NOMO-1 treated with dmso at 0.1 percent for 144 hours (cell line): ENCODE results near the gene HTR1B.

ENCODE experiments used
- DNase-seq: peaks from one replicate; lab custom pipeline; 2025; ENCODE audit not compliant: unreplicated experiment; lab: John Stamatoyannopoulos, UW

Gene HTR1B

GRCh38 chr6:77463308-77463860 is at the start of gene HTR1B:
Gene HTR1B, minus strand, starts transcription at chr6:77463491. Its CDS starts 88 bp downstream, at chr6:77463403.
- no peak for DNase-seq

DNA sequence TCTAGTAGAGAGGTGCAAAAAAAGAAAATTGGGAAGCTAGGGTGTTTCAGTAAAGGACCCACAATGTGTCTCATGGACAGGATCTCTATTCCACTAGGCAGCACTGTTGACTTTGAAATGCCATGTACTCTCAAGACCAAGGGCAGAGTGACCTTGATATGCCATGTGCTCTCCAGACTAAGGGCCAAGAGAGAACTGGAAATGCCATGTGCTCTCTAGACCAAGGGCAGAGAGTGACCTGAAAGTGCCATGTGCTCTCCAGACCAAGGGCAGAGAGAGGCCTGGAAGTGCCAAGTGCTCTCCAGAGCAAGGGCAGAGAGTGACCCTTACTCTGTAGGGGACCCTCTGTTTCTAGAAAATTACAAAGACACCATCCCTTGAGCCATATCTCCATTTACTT is 49.3 kb upstream of the HTR1B start:
- DNase-seq = no peak

DNA sequence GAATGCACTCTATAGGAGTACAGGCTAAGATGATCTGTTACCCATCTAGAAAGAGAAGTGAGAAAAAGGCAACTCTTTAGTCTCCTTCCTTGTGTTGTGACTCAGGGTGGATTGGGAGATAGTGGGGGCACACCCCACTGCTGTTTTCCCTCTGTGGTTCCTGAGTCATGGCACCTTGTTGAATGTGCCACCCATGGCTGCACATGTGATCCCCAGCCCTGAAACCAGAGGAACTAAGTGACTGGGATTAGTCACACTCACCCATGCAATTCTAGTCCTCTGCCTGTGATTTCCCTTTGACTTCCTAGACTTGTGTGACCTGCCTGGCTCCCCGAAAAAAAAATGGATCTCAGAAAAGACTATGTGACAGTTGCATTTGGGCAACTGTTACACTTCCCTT is 48.6 kb upstream of the HTR1B start:
- no peak for DNase-seq

DNA sequence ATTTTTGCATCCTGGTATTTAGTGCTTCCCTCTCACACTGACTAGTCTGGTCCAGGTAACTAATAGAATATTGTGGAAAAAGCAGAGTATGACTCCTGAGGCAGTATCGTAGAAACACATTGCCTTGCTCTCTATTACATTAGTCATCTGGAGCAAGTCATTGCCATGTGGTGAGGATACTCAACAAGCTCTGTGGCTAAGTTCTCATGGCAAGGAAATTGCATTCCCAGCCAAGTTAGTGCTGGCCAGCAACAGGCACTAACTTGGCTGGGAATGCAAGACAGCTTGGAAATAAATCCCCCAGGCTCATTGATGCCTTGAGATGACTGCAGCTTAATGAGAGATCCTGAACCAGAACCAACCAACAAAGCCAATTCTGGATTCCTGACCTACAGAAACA is 39.7 kb upstream of the HTR1B start:
- no peak for DNase-seq

- DNase-seq = no peak
Measured at GRCh38 chr6:77492530-77492929, 29.2 kb upstream of the HTR1B start.

GRCh38 chr6:77487808-77488425 is 24.6 kb upstream of the HTR1B start:
- no peak for DNase-seq

GRCh38 chr6:77482981-77483380 is 19.7 kb upstream of the HTR1B start:
- no peak for DNase-seq

- no peak for DNase-seq
Measured at GRCh38 chr6:77474973-77475372, 11.7 kb upstream of the HTR1B start.

- DNase-seq = no peak
Measured at GRCh38 chr6:77474286-77474956, 11.1 kb upstream of the HTR1B start.

- no peak for DNase-seq
Measured at GRCh38 chr6:77470983-77471382, 7.7 kb upstream of the HTR1B start.

- DNase-seq = no peak
Measured at GRCh38 chr6:77468939-77469338, 5.6 kb upstream of the HTR1B start.

GRCh38 chr6:77466451-77467437 is 3.5 kb upstream of the HTR1B start:
- no peak for DNase-seq

- no peak for DNase-seq
Measured at GRCh38 chr6:77466055-77466450, 2.8 kb upstream of the HTR1B start.

DNA sequence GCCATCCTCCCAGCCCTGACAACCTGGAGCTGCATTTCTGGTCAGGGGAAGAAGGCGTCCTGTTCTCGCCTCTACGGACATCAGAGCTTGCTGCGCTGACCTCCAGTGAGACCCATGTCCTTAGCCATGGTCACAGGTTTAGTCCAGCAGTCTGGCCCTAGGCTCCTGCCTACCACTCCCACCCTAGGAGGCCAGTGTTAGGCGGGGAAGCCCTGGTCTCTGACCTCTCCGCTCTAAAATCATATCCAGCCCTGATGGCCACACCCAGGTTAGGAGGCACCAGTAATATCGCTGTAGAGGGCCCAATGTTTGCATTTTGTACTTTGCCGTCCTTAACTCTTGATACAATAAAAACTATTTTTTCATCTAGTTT is 1.2 kb upstream of the HTR1B start:
- no peak for DNase-seq

GRCh38 chr6:77463861-77464494 is 687 bp upstream of the HTR1B start:
- no peak for DNase-seq

GRCh38 chr6:77462359-77463307 is 658 bp downstream of the HTR1B start:
- DNase-seq = no peak

DNA sequence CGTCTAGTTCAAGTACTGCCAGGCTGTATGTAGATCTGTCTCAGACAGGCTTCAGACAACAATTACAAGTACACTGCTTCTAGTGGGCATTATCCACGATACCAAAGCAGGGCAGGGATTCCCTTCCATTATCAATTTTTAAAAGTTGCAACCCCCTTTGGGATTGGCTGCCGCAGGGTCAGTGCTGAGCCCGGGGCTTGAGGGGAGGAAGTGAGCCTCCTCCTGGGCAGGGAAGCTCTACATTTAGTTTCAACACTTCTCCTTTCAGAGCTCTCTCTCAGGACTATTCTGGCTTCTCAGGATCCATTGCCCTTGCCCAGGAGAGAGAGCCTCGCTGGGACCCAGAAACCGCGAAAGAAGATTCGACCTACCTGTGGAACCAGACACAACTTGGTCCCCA is 1.5 kb downstream of the HTR1B start:
- DNase-seq = no peak

GRCh38 chr6:77458421-77458820 is 4.9 kb downstream of the HTR1B start:
- DNase-seq = no peak

- DNase-seq = no peak
Measured at GRCh38 chr6:77457720-77458349, 5.5 kb downstream of the HTR1B start.
